Muscle of arm (tissue), 12 donors: ENCODE results near the gene ATG10. TPM values are rescaled to one million over a fixed set of nuclear protein-coding genes. Genes with fewer than 3 reads are reported as not detected.
"Not testable (repeated sequence)": the region's sequence is repeated elsewhere in the genome, so short reads cannot be mapped to it uniquely, and the experiment has no call there.

Experiments
- DNase-seq: peaks from one replicate; pipeline ENCODE4 v3.0.0-alpha.2; 2013
- polyA plus RNA-seq, 12 donors: library from polyadenylated mRNA; unstranded; fragments of 120-200 nt; gene quantifications; one replicate each; pipeline ENCODE4 v1.2.1, GENCODE V29; 2013; ENCODE audit not compliant: insufficient read length in 12 of 12

ATG10 gene
- polyA plus RNA-seq, 12 donors, result 6.8 to 12.0 (median 9.6) TPM; not detected in 2

DNA sequence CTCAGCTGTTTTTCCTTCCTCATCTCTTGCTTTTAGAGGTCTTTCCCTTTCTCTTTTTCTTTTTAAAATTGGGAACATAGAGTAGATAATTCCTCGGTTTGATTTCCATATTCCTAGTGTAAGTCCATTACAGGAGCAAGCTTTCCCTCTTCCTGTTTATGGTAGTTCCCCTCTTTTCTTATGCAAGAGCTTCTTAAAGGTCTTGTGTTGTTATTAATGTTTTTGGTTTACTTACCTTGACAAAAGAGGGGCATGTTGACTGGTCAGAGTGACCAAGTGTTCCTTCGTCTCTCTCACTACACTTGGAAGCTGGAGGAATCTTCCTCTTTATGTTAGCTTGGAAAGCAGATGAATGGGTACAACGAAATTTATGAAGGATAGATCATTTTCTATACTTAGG lies 8.3 kb downstream of the ATG10 start:
- DNase-seq, result no peak

DNA sequence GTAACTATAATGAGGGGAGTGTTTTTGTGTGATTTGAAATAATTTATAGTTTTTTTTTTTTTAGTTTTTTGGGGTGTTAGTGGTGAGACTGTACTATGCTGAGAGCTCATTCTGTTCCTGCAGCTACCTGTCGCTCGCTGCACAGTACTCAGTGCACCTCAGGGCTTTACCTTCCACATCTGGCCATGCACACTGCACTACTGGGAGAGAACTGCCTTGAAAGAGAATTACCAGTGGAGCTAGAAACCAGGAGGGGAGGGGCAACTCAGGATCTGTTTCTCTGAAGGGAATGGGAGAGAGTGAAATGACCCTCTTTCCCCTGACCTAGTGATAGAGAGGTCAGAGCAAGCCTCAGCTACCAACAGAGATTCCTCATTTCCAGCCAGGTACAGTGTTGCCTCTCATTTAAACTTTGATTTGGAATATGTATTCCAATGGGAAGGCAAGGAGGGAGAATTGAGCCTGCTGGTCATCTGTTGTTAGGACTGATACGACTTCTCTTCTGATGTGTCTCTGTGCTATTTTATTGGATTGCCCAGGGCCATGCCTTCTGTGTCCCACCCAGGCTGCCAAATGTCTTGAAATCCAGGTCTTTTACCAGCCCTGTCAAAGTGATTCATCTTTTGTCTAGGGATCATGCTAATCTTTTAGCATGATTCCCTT lies 8.9 kb downstream of the ATG10 start:
- no peak for DNase-seq

GRCh38 chr5:81982172-81982685 lies 10.4 kb downstream of the ATG10 start:
- DNase-seq, result not testable (repeated sequence)

- not testable (repeated sequence) for DNase-seq
These were observed 11.3 kb downstream of the ATG10 start for GRCh38 chr5:81983148-81983547.

DNA sequence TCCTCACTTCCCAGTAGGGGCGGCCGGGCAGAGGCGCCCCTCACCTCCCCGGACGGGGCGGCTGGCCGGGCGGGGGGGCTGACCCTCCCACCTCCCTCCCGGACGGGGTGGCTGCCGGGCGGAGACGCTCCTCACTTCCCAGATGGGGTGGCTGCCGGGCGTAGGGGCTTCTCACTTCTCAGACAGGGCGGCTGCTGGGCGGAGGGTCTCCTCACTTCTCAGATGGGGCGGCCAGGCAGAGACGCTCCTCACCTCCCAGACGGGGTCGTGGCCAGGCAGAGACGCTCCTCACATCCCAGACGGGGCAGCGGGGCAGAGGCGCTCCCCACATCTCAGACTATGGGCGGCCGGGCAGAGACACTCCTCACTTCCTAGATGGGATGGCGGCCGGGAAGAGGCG lies 11.7 kb downstream of the ATG10 start:
- not testable (repeated sequence) for DNase-seq

DNA sequence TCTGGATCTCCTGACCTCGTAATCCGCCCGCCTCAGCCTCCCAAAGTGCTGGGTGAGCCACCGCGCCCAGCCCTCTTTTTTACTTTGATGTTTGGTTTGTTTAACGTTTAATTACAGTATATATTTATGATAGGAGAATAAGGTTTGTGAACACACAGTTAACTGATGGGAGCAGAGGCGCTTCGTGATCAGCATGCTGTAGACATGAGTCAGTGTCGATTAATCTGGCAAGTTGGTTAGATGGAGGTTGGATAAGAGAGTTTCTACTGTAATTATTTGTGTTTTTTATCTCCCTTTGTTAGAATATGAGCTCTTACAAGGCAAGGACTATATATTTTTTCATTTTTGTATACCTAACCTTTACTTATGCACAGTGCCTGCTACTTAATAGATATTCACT lies 14.3 kb downstream of the ATG10 start:
- no peak for DNase-seq

DNA sequence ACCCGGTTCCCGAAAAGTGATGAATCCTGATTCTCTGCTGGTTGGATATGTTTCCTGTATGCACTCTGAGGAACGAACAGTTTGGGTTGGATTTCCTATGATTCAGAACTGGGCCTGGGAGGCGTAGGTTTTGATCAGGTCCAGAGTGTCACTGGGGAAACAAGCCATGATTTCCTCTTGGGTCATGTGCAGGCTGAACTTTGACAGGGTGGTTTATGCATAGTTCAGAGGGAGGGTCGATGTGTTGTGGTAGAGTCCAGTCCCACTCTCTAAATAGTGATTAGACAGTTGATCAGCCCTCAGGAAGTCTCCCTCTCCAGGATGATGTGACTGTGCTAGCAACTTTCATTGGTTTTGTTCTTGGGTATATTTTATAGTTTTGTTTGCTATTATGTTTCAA lies 17.4 kb downstream of the ATG10 start:
- DNase-seq, result no peak

- no peak for DNase-seq
These were observed 22.9 kb downstream of the ATG10 start for GRCh38 chr5:81994679-81995078.

- DNase-seq, result no peak
These were observed 23.6 kb downstream of the ATG10 start for GRCh38 chr5:81995407-81995806.

DNA sequence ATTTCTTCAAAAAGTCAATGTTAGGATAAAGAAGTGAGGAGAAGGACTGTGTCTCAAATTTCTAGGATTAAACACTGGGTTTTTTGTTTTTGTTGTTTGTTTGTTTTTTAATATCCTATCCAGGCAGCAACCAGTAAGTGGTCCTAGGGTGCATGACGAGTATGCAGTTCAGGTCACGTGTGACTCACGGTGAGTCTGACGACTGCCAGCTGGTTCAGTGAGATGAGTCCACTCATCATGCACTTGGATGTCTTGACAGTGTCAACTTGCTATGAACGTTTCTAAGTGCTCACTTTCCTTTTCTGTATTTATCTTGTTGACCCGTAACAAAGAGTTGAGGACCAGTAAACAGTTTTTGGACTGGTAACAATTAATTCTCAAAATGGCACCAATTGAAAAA lies 32.7 kb downstream of the ATG10 start:
- no peak for DNase-seq

GRCh38 chr5:82009869-82010268 lies 38.0 kb downstream of the ATG10 start:
- DNase-seq, result not testable (repeated sequence)

- no peak for DNase-seq
These were observed 38.9 kb downstream of the ATG10 start for GRCh38 chr5:82010696-82011095.

- DNase-seq, result no peak
These were observed 39.9 kb downstream of the ATG10 start for GRCh38 chr5:82011761-82012160.

GRCh38 chr5:82014644-82015043 lies 42.8 kb downstream of the ATG10 start:
- not testable (repeated sequence) for DNase-seq

DNA sequence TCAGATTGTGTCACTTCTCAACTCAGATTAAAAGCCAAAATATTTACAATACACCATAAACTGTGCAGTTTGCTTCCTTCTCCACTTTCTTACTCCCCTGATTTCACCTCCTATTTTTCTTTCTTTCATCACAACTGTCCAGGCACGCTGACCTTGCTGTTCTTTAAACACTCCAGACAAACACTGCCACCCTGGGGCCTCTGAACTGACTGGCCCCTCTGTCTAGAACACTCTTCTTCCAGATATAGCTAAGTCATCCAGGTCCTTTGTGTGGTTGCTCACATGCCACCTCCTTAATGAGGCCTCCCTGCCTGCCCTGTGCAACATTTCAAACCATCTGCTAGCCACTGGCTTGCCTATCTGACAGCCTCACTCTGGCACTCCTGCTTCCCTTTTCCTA lies 46.6 kb downstream of the ATG10 start:
- no peak for DNase-seq

DNA sequence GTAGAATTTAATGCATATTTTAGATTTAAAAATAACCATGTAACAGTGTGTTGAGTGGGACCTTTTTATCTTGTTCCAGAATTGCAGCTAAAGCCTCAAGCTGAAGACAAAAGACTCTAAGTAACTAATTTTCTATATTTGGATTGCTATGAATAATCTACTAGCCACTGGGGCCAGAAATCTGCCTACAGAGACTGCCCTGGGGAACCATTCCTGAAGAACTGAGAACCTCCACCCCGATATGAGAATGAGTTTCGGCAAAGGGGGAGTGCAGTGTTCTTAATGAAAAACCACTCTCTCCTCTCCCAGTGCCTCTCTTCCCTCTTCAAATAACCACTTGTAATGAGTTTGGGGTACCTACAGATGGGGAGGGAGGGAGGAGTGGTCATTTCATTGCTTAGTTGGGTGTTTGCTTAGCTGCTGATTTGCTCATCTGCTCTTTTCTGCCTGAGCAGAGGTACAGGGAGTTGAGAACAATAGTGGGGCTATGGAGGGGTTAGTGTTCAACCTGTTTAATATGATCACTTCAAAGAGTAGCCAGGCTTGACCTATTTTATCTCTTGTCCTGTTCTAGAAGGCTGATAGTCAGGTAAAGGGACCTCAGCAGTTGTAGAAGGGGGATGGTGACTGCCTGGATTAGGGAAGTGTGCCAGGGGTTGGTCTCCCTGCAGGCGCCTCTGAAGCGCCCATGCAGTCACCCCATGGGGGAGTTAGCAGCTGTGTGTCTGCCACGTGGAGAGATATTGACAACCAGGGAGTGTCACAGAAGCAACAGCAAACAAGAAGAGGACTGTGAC lies 47.7 kb downstream of the ATG10 start:
- no peak for DNase-seq

- DNase-seq, result no peak
These were observed 50.7 kb downstream of the ATG10 start for GRCh38 chr5:82022499-82022898.

- DNase-seq, result no peak
These were observed 51.8 kb downstream of the ATG10 start for GRCh38 chr5:82023644-82024043.

- DNase-seq, result no peak
These were observed 59.6 kb downstream of the ATG10 start for GRCh38 chr5:82031220-82032119.

DNA sequence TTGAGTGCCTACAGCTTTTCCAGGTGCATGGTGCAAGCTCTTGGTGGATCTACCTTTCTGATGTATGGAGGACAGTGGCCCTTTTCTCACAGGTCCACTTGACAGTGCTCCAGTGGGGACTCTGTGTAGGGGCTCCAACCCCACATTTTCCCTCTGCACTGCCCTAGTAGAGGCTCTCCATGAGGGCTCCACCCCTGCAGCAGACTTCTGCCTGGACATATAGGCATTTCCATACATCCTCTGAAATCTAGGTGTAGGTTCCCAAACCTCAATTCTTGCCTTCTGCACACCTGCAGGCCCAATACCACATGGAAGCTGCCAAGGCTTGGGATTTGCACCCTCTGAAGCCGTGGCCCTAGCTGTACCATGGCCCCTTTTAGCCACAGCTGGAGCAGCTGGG lies 71.1 kb downstream of the ATG10 start:
- DNase-seq, result not testable (repeated sequence)

DNA sequence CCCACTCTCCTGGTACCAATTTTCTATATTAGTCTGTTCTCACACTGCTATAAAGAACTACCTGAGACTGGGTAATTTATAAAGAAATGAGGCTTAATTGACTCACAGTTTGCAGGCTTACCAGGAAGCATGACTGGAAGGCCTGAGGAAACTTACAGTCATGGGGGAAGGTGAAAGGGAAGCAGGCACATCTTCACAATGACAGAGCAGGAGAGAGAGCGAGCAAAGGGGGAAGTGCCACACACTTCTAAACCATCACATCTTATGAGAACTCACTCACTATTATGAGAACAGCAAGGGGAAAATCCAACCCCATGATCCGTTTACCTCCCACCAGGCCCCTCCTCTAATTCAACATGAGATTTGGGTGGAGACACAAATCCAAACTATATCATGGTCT lies 72.2 kb downstream of the ATG10 start:
- no peak for DNase-seq
